H1 (cell line): ENCODE data around the gene SNX30. TPM values are rescaled to one million over a fixed set of nuclear protein-coding genes. Genes with fewer than 3 reads are reported as not detected.

Experiments used
- CTCF ChIA-PET: fragments of 300-600 bp; sonication (Branson Sonifier 250); formaldehyde crosslinking; loops from one replicate; lab custom pipeline; 2021; ENCODE audit not compliant: partially characterized antibody; lab: Charles Lee
- POLR2A ChIA-PET: fragments of 300-600 bp; sonication (Branson Sonifier 250); formaldehyde crosslinking; loops from one replicate; lab custom pipeline; 2021; ENCODE audit warnings: inconsistent platforms; ENCODE audit not compliant: partially characterized antibody; lab: Charles Lee
- DNase-seq, 2 experiments: peaks; one replicate each; pipeline versions ENCODE4 v3.0.0 to v3.0.0-alpha.2; 2010 to 2022; ENCODE audit warnings: low spot score in 2 of 2, low read depth in 1 of 2, mixed read lengths in 1 of 2
- FAIRE-seq: peaks from 2 replicates; lab custom pipeline; 2011; peaks lifted over from hg19 to GRCh38; lab: Jason Lieb, UNC
- H2AFZ ChIP-seq: 2 replicates; pipeline ENCODE4 v1.8.1; 2012; ENCODE audit warnings: low read length, inconsistent platforms
- H2AK5ac ChIP-seq: 2 replicates; pipeline ENCODE4 v1.6.1; 2013; ENCODE audit warnings: low read depth, low read length
- H2BK120ac ChIP-seq: replicated peaks from 2 replicates; pipeline ENCODE3; 2013; ENCODE audit warnings: low read depth, low read length, inconsistent platforms
- H2BK12ac ChIP-seq: 2 replicates; pipeline ENCODE4 v1.6.1; 2013; ENCODE audit warnings: low read depth, low read length
- H2BK15ac ChIP-seq: 2 replicates; pipeline ENCODE4 v1.6.1; 2013; ENCODE audit warnings: low read length
- H2BK20ac ChIP-seq: 2 replicates; pipeline ENCODE4 v1.6.1; 2013; ENCODE audit warnings: low read length
- H2BK5ac ChIP-seq: 2 replicates; pipeline ENCODE4 v1.6.1; 2013; ENCODE audit warnings: low read depth, low read length
- H3K14ac ChIP-seq: 2 replicates; pipeline ENCODE4 v1.6.1; 2013; ENCODE audit warnings: inconsistent platforms; ENCODE audit not compliant: insufficient read length
- H3K18ac ChIP-seq: 2 replicates; pipeline ENCODE4 v1.6.1; 2013; ENCODE audit warnings: low read length; ENCODE audit errors: extremely low read depth
- H3K23ac ChIP-seq: 2 replicates; pipeline ENCODE4 v1.6.1; 2013; ENCODE audit warnings: inconsistent platforms; ENCODE audit not compliant: insufficient read length
- H3K23me2 ChIP-seq: 2 replicates; pipeline ENCODE4 v1.6.1; 2013; ENCODE audit warnings: low read depth, low read length
- H3K27ac ChIP-seq: 2 replicates; pipeline ENCODE4 v1.6.1; 2011; ENCODE audit warnings: low read depth, low read length, inconsistent platforms
- H3K27me3 ChIP-seq, 4 experiments: replicated peaks in 1 of 4; 1 replicate in 1 of 4; 2 replicates in 3 of 4; pipeline versions ENCODE4 v1.6.1 to v1.8.1; 2011 to 2013; ENCODE audit warnings: low read length in 3 of 4, mild to moderate bottlenecking in 3 of 4, inconsistent platforms in 2 of 4, mixed read lengths in 2 of 4, moderate library complexity in 1 of 4; ENCODE audit not compliant: control insufficient read depth in 3 of 4, insufficient read depth in 3 of 4; ENCODE audit errors: extremely low read depth in 1 of 4
- H3K36me3 ChIP-seq, 4 experiments: 2 replicates each; pipeline versions ENCODE4 v1.6.1 to v1.8.1; 2011 to 2013; ENCODE audit warnings: mild to moderate bottlenecking in 4 of 4, low read length in 3 of 4, moderate library complexity in 2 of 4, control low read depth in 1 of 4, inconsistent platforms in 1 of 4; ENCODE audit not compliant: insufficient read depth in 4 of 4, control insufficient read depth in 2 of 4
- H3K4ac ChIP-seq: replicated peaks from 2 replicates; pipeline ENCODE3; 2013; ENCODE audit warnings: low read length, low read depth, mixed read lengths, inconsistent platforms; ENCODE audit not compliant: insufficient read length
- H3K4me1 ChIP-seq, 4 experiments: replicated peaks in 1 of 4; 1 replicate in 1 of 4; 2 replicates in 3 of 4; pipeline versions ENCODE4 v1.6.1 to v1.8.1; 2011 to 2013; ENCODE audit warnings: low read length in 3 of 4, inconsistent platforms in 2 of 4, mixed read lengths in 1 of 4; ENCODE audit not compliant: insufficient read depth in 4 of 4, control insufficient read depth in 3 of 4
- H3K4me2 ChIP-seq, 2 experiments: 2 replicates each; pipeline versions ENCODE4 v1.6.1 to v1.8.1; 2011 to 2013; ENCODE audit warnings: low read depth in 2 of 2, low read length in 2 of 2, control low read depth in 1 of 2, inconsistent platforms in 1 of 2, mild to moderate bottlenecking in 1 of 2; ENCODE audit not compliant: insufficient read depth in 1 of 2
- H3K4me3 ChIP-seq, 4 experiments: fragments of 200-600, 300-600 bp in 1 of 4; sonication (generic), shearing (Covaris generic), sonication (Bioruptor Twin) in 1 of 4; 2 replicates each; pipeline versions ENCODE4 v1.5.1 to v1.8.1; 2011 to 2016; ENCODE audit warnings: low read length in 4 of 4, low read depth in 3 of 4, control low read depth in 2 of 4, inconsistent platforms in 2 of 4, mild to moderate bottlenecking in 2 of 4, mixed read lengths in 1 of 4, moderate library complexity in 1 of 4; ENCODE audit not compliant: insufficient read depth in 2 of 4; ENCODE audit errors: extremely low read depth in 1 of 4
- H3K56ac ChIP-seq: replicated peaks from 2 replicates; pipeline ENCODE3; 2013; ENCODE audit warnings: low read depth, mild to moderate bottlenecking, mixed read lengths, low read length, inconsistent platforms; ENCODE audit not compliant: insufficient read length
- H3K79me1 ChIP-seq: 2 replicates; pipeline ENCODE4 v1.6.1; 2013; ENCODE audit warnings: low read depth, low read length, control low read depth
- H3K79me2 ChIP-seq, 2 experiments: 2 replicates each; pipeline versions ENCODE4 v1.6.1 to v1.8.1; 2012 to 2013; ENCODE audit warnings: low read length in 2 of 2, mild to moderate bottlenecking in 2 of 2, inconsistent platforms in 1 of 2; ENCODE audit not compliant: insufficient read depth in 2 of 2, control insufficient read depth in 1 of 2
- H3K9ac ChIP-seq, 4 experiments: replicated peaks in 1 of 4; 1 replicate in 1 of 4; 2 replicates in 3 of 4; pipeline versions ENCODE4 v1.6.1 to v1.8.1; 2011 to 2013; ENCODE audit warnings: low read depth in 3 of 4, low read length in 3 of 4, control low read depth in 2 of 4, mild to moderate bottlenecking in 2 of 4, moderate library complexity in 2 of 4, inconsistent platforms in 1 of 4; ENCODE audit errors: extremely low read depth in 1 of 4
- H3K9me3 ChIP-seq, 2 experiments: 2 replicates each; pipeline versions ENCODE4 v1.6.1 to v1.8.1; 2012 to 2013; ENCODE audit warnings: mild to moderate bottlenecking in 2 of 2, moderate library complexity in 2 of 2, control low read depth in 1 of 2, inconsistent platforms in 1 of 2, low read depth in 1 of 2, low read length in 1 of 2, mixed read lengths in 1 of 2; ENCODE audit not compliant: insufficient read depth in 2 of 2
- H4K20me1 ChIP-seq, 2 experiments: replicated peaks in 1 of 2; 2 replicates each; pipeline versions ENCODE3 to v1.8.1; 2011 to 2013; ENCODE audit warnings: inconsistent platforms in 2 of 2, low read length in 2 of 2, mild to moderate bottlenecking in 1 of 2; ENCODE audit not compliant: insufficient read depth in 2 of 2, control insufficient read depth in 1 of 2
- H4K5ac ChIP-seq: 2 replicates; pipeline ENCODE4 v1.6.1; 2013; ENCODE audit warnings: low read length, low read depth, mixed read lengths, inconsistent platforms; ENCODE audit not compliant: insufficient read length
- H4K8ac ChIP-seq: 2 replicates; pipeline ENCODE4 v1.8.0; 2013; ENCODE audit warnings: mild to moderate bottlenecking, moderate library complexity, low read length, inconsistent platforms; ENCODE audit not compliant: insufficient read depth; ENCODE audit errors: extremely low read depth
- H4K91ac ChIP-seq: replicated peaks from 2 replicates; pipeline ENCODE3; 2013; ENCODE audit warnings: low read length, mixed read lengths, inconsistent platforms; ENCODE audit not compliant: insufficient read length
- BACH1 ChIP-seq: IDR thresholded peaks from 2 replicates; pipeline ENCODE4 v1.6.1; 2012; ENCODE audit warnings: low read length, improper control_type of control experiment
- CBX8 ChIP-seq: fragments of 300-800, 300-1000 bp; sonication (generic); IDR thresholded peaks from 2 replicates; pipeline ENCODE4 v1.7.1; 2016; ENCODE audit warnings: low read depth, low read length, borderline replicate concordance
- JUN ChIP-seq: IDR thresholded peaks from 2 replicates; pipeline ENCODE4 v1.6.1; 2011; ENCODE audit warnings: low read depth, mild to moderate bottlenecking, improper control_type of control experiment, low read length
- KDM1A ChIP-seq: fragments of 200-600, 300-600 bp; sonication (generic); IDR thresholded peaks from 2 replicates; pipeline ENCODE4 v1.7.1; 2016; ENCODE audit warnings: mild to moderate bottlenecking, low read length, borderline replicate concordance
- WGBS, 2 experiments: shearing (Covaris generic) in 1 of 2; methylation state at CpG; one replicate each; pipeline versions ENCODE4 v1.1.6 to v1.1.7; 2013 to 2015; ENCODE audit warnings: low lambda C conversion rate in 2 of 2, mixed read lengths in 2 of 2, inconsistent platforms in 1 of 2, low coverage in 1 of 2, missing lambda C conversion rate in 1 of 2; ENCODE audit not compliant: insufficient replicate concordance in 2 of 2, insufficient coverage in 1 of 2, insufficient read length in 1 of 2; ENCODE audit errors: extremely low coverage in 1 of 2, missing lambda C conversion rate in 1 of 2; 5-methylcytosine and 5-hydroxymethylcytosine counted together
- polyA plus RNA-seq, 7 experiments: library from polyadenylated mRNA; depleted of rRNA in 3 of 7; stranded (reverse) in 5 of 7; unstranded in 2 of 7; fragments of >200 nt in 5 of 7; fragments of 200-250 nt in 2 of 7; gene quantifications; 1 replicate in 5 of 7; 2 replicates in 1 of 7; 4 replicates in 1 of 7; pipeline versions ENCODE4 v1.2.1 to v1.2.3, GENCODE V29; 2011 to 2013; ENCODE audit warnings: missing spikeins in 2 of 7, mixed read lengths in 2 of 7
- total RNA-seq: library from RNA; stranded (reverse); fragmentation: NEBNext Ultra II Directional; extraction: Animal tissue kit (Norgen Biotek cat#: 25700); gene quantifications from 2 replicates; pipeline ENCODE4 v1.2.1, GENCODE V29; 2021

SNX30 gene
- total and polyA plus RNA-seq, 2 of the 8 experiments (the other 6 are each of a cell fraction or from before 2014, with no cell fraction given): 4.0 to 12.2 TPM

GRCh38 chr9:112752334-112753125, 2.0 kb downstream of the SNX30 start:
- Histone ChIP-seq H3K23ac (no peak overlapping the region), H2BK12ac (no peak overlapping the region), H4K20me1 (no peaks in the 10 kb centered on the region), H3K27me3 (no peaks in the 10 kb centered on the region), H4K91ac (no peak overlapping the region), H2BK20ac (no peak overlapping the region), H3K79me2 (peaks cover 0 to 8% of the 10 kb centered on the region in 2 experiments; a peak in 1 of 4 replicates), H3K4ac (no peak overlapping the region), H3K27ac (no peak overlapping the region), H2BK120ac (no peak overlapping the region), H3K9me3 (no peaks in the 10 kb centered on the region), H4K8ac (no peak overlapping the region), H3K56ac (no peak overlapping the region), H2BK15ac (peak overlapping the region; percentile 32; the same call in 1 of the 2 replicates), H3K4me2 (peak overlapping the region; percentile 71 to 96; a peak in 2 of 4 replicates), H3K23me2 (peaks cover 12% of the 10 kb centered on the region), H3K79me1 (no peaks in the 10 kb centered on the region)
- 82% methylated on average over 6 of the region's 6 CpGs; no CpG with 5 or more reads in 1 of the 2 experiments for WGBS, 2 experiments
- CTCF ChIA-PET: interaction anchor here (0.6 to 3.2 kb wide), 5 partner anchors 8 to 465 kb away, joined by 3 to 10 read pairs (median 6); no protein-coding TSS in a partner anchor
- TF ChIP-seq JUN (no peak), BACH1 (no peak), KDM1A (0 out of 2 replicates have a peak, but pooled peaks have one; percentile 11), CBX8 (no peak)
- TF ChIP-seq, all 59 proteins: peak for 1
- H4K5ac ChIP-seq: no peak overlapping the region
- H2BK5ac ChIP-seq: no peak overlapping the region
- no peak overlapping the region for H2AK5ac ChIP-seq
- H3K4me3 ChIP-seq: peak overlapping the region in 3 of 4 experiments; percentile 41 to 84 (median 68); a peak in 3 of 8 replicates
- no peak overlapping the region for H2AFZ ChIP-seq
- DNase-seq (no peak), FAIRE-seq (no peak)
- no peaks in the 10 kb centered on the region for H3K36me3 ChIP-seq
- H3K18ac ChIP-seq: no peak overlapping the region
- 0 out of 7 replicates have a peak overlapping the region, but pooled peaks of 1 of the 4 experiments have one; percentile 11 for H3K9ac ChIP-seq
- no peak overlapping the region for H3K14ac ChIP-seq
- peaks cover 0 to 7% (median 5%) of the 10 kb centered on the region in 4 experiments; a peak in 6 of 7 replicates for H3K4me1 ChIP-seq
- POLR2A ChIA-PET: interaction anchor here (0.6 to 2.1 kb wide), 4 partner anchors 27 to 251 kb away, joined by 3 to 4 read pairs (median 4); partner anchors contain the start of gene INIP
